Transverse colon (tissue), 3 donors: ENCODE measurements around the gene ANKS3.

ENCODE experiments used
- CTCF ChIP-seq, 5 experiments: fragments of 200-600 bp in 3 of 5; fragments of 450-650 bp in 2 of 5; sonication (generic) in 3 of 5; IDR thresholded peaks; 1 replicate in 2 of 5; 2 replicates in 3 of 5; pipeline ENCODE4 v1.5.1; 2016 to 2017; ENCODE audit warnings: antibody characterized with exemption in 5 of 5, inconsistent platforms in 3 of 5, mild to moderate bottlenecking in 2 of 5, moderate library complexity in 1 of 5
- POLR2A ChIP-seq: fragments of 450-650 bp; IDR thresholded peaks from one replicate; pipeline ENCODE4 v1.6.1; 2016; ENCODE audit warnings: antibody characterized with exemption, mild to moderate bottlenecking, moderate library complexity

- TF ChIP-seq POLR2A (no peak), CTCF (IDR thresholded peaks at IDR 0.05) (no peak)
Measured at GRCh38 chr16:4706871-4707270, 27.2 kb downstream of the ANKS3 start.
